Neural cell (in vitro differentiated cells): ENCODE results near the gene CALY.

Experiments
- CTCF ChIP-seq: fragments of 450-650 bp; IDR thresholded peaks from 2 replicates; pipeline ENCODE4 v1.5.1; 2014; ENCODE audit warnings: antibody characterized with exemption, mild to moderate bottlenecking, moderate library complexity; ENCODE audit not compliant: poor library complexity, severe bottlenecking
- MXI1 ChIP-seq: fragments of 450-650 bp; conservative IDR thresholded peaks from 2 replicates; pipeline ENCODE4 v1.6.1; 2014; ENCODE audit warnings: antibody characterized with exemption, mild to moderate bottlenecking; ENCODE audit not compliant: poor library complexity, severe bottlenecking
- POLR2AphosphoS5 ChIP-seq: IDR thresholded peaks from 2 replicates; pipeline ENCODE4 v1.6.1; 2012
- REST ChIP-seq: IDR thresholded peaks from 2 replicates; pipeline ENCODE4 v1.6.1; 2012; ENCODE audit warnings: borderline replicate concordance
- SMC3 ChIP-seq: fragments of 450-650 bp; conservative IDR thresholded peaks from 2 replicates; pipeline ENCODE4 v1.6.1; 2014; ENCODE audit warnings: antibody characterized with exemption, mild to moderate bottlenecking, moderate library complexity; ENCODE audit not compliant: poor library complexity
- TAF1 ChIP-seq: IDR thresholded peaks from 2 replicates; pipeline ENCODE4 v1.6.1; 2012; ENCODE audit warnings: low read depth

- TF ChIP-seq POLR2AphosphoS5 (no peak), TAF1 (no peak), CTCF (no peak), SMC3 (no peak), MXI1 (no peak), REST (no peak)
Measured at GRCh38 chr10:133302230-133302629, 34.5 kb downstream of the CALY start.
